HepG2 (cell line): ENCODE measurements around the gene PXK. TPM values are rescaled to one million over a fixed set of nuclear protein-coding genes. Genes with fewer than 3 reads are reported as not detected.

Experiments used
- ATAC-seq: fragments of 200-7000 bp; cut with Tn5 transposase; 3 replicates; pipeline ENCODE4 v1.9.1; 2020; ENCODE audit warnings: mild to moderate bottlenecking, moderate library complexity
- BruUV-seq: library from RNA; stranded (reverse); fragments of 400-500 nt; replicated peaks from 2 replicates; lab custom pipeline; 2021; lab: Mats Ljungman, UMichigan
- CTCF ChIA-PET: fragments of 300-600 bp; formaldehyde crosslinking; extraction: SDS; loops from one replicate; lab custom pipeline; 2021; ENCODE audit warnings: low total read pairs, inconsistent platforms, low intra/inter-chr PET ratio; lab: Yijun Ruan, JAX
- POLR2A ChIA-PET: fragments of 350-600 bp; sonication (Branson Sonifier 250); formaldehyde crosslinking; loops from one replicate; lab custom pipeline; 2020; ENCODE audit warnings: antibody characterized with exemption, inconsistent platforms; lab: Yijun Ruan, JAX
- DNase-seq: peaks from one replicate; pipeline ENCODE4 v3.0.0-alpha.2; 2015; ENCODE audit warnings: low spot score
- FAIRE-seq: peaks from 3 replicates; lab custom pipeline; 2011; peaks lifted over from hg19 to GRCh38; lab: Jason Lieb, UNC
- H2AFZ ChIP-seq: one replicate; pipeline ENCODE4 v1.6.1; 2011; ENCODE audit warnings: low read length, inconsistent platforms
- H3K27ac ChIP-seq: fragments of 300-600 bp; 3 replicates; pipeline ENCODE4 v1.8.0; 2011; ENCODE audit warnings: mixed run types, mild to moderate bottlenecking, mixed read lengths, low read length, inconsistent platforms; ENCODE audit not compliant: insufficient read depth; ENCODE audit errors: extremely low read length
- H3K27me3 ChIP-seq, 2 experiments: fragments of 200-600 bp in 1 of 2; 2 replicates in 1 of 2; 3 replicates in 1 of 2; pipeline versions ENCODE4 v1.6.0 to v1.8.0; 2011; ENCODE audit warnings: low read length in 2 of 2, mild to moderate bottlenecking in 2 of 2, moderate library complexity in 2 of 2, inconsistent platforms in 1 of 2; ENCODE audit not compliant: insufficient read depth in 2 of 2, control insufficient read depth in 1 of 2
- H3K36me3 ChIP-seq, 2 experiments: fragments of 200-600 bp in 1 of 2; replicated peaks in 1 of 2; 2 replicates in 1 of 2; 3 replicates in 1 of 2; pipeline versions ENCODE4 v1.5.1 to v1.8.0; 2011; ENCODE audit warnings: low read length in 2 of 2, inconsistent platforms in 1 of 2; ENCODE audit not compliant: insufficient read depth in 2 of 2, control insufficient read depth in 1 of 2
- H3K4me1 ChIP-seq: 2 replicates; pipeline ENCODE4 v1.5.1; 2012; ENCODE audit warnings: low read length, inconsistent platforms; ENCODE audit not compliant: insufficient read depth
- H3K4me2 ChIP-seq: 2 replicates; pipeline ENCODE4 v1.6.0; 2011; ENCODE audit warnings: low read depth, low read length, inconsistent platforms
- H3K4me3 ChIP-seq, 3 experiments: fragments of 200-600 bp in 1 of 3; sonication (generic), shearing (Covaris generic) in 1 of 3; replicated peaks in 1 of 3; 2 replicates each; pipeline ENCODE4 v1.5.1; 2011 to 2016; ENCODE audit warnings: low read length in 3 of 3, inconsistent platforms in 2 of 3, low read depth in 2 of 3, mild to moderate bottlenecking in 2 of 3, control low read depth in 1 of 3, mixed read lengths in 1 of 3; ENCODE audit not compliant: insufficient read depth in 1 of 3
- H3K79me2 ChIP-seq: one replicate; pipeline ENCODE4 v1.6.1; 2011; ENCODE audit warnings: low read length, inconsistent platforms; ENCODE audit not compliant: insufficient read depth
- H3K9ac ChIP-seq: 2 replicates; pipeline ENCODE4 v1.6.0; 2011; ENCODE audit warnings: mild to moderate bottlenecking, low read depth, low read length, inconsistent platforms; ENCODE audit not compliant: insufficient read depth
- H3K9me3 ChIP-seq: 2 replicates; pipeline ENCODE4 v1.5.1; 2012; ENCODE audit warnings: mild to moderate bottlenecking, low read length
- H4K20me1 ChIP-seq: 2 replicates; pipeline ENCODE4 v1.6.0; 2011; ENCODE audit warnings: inconsistent platforms, mild to moderate bottlenecking, low read length, moderate library complexity; ENCODE audit not compliant: insufficient read depth
- CBFB ChIP-seq: sonication (generic); formaldehyde crosslinking; IDR thresholded peaks from 2 replicates; pipeline ENCODE4 v1.4.0; 2020; ENCODE audit warnings: missing genetic modification reagents
- CCAR2 ChIP-seq: fragments of 200-400 bp; formaldehyde crosslinking; optimal IDR thresholded peaks from 2 replicates; pipeline ENCODE3; 2018; ENCODE audit warnings: low read depth, mild to moderate bottlenecking, low read length, moderate library complexity
- EEA1 ChIP-seq: sonication (generic); formaldehyde crosslinking; IDR thresholded peaks from 2 replicates; pipeline ENCODE4 v1.5.1; 2020; ENCODE audit warnings: mild to moderate bottlenecking, missing genetic modification reagents, borderline replicate concordance
- FOSL1 ChIP-seq: sonication (generic); formaldehyde crosslinking; IDR thresholded peaks from 2 replicates; pipeline ENCODE4 v1.9.0; 2021; ENCODE audit warnings: missing genetic modification reagents, borderline replicate concordance
- JUND ChIP-seq: sonication (generic); formaldehyde crosslinking; IDR thresholded peaks from 2 replicates; pipeline ENCODE4 v1.8.0; 2022; ENCODE audit warnings: mild to moderate bottlenecking, missing genetic modification reagents
- KDM3A ChIP-seq: IDR thresholded peaks from 2 replicates; pipeline ENCODE4 v1.6.1; 2018; ENCODE audit warnings: low read depth, missing compliant biosample characterization
- MAZ ChIP-seq, 2 experiments: sonication (generic) in 1 of 2; formaldehyde crosslinking in 1 of 2; IDR thresholded peaks; 2 replicates each; pipeline versions ENCODE4 v1.5.0 to v1.6.1; 2012 to 2020; ENCODE audit warnings: low read depth in 2 of 2, mild to moderate bottlenecking in 2 of 2, borderline replicate concordance in 1 of 2, improper control_type of control experiment in 1 of 2, low read length in 1 of 2, missing genetic modification reagents in 1 of 2, moderate library complexity in 1 of 2
- NFKB2 ChIP-seq: sonication (generic); formaldehyde crosslinking; IDR thresholded peaks from 2 replicates; pipeline ENCODE4 v1.4.0; 2020; ENCODE audit warnings: missing genetic modification reagents, borderline replicate concordance
- RARA ChIP-seq: IDR thresholded peaks from 2 replicates; pipeline ENCODE4 v1.6.1; 2016; ENCODE audit warnings: missing genetic modification reagents, missing compliant biosample characterization
- ZKSCAN8 ChIP-seq: IDR thresholded peaks from 2 replicates; pipeline ENCODE4 v1.6.1; 2016; ENCODE audit warnings: borderline replicate concordance, missing genetic modification reagents, missing compliant biosample characterization
- ZNF251 ChIP-seq: sonication (generic); formaldehyde crosslinking; IDR thresholded peaks from 2 replicates; pipeline ENCODE4 v1.9.0; 2021; ENCODE audit warnings: mild to moderate bottlenecking, missing genetic modification reagents
- ZNF432 ChIP-seq: sonication (generic); formaldehyde crosslinking; IDR thresholded peaks from 2 replicates; pipeline ENCODE4 v1.5.0; 2020; ENCODE audit warnings: missing genetic modification reagents, mild to moderate bottlenecking, borderline replicate concordance
- WGBS: methylation state at CpG from one replicate; pipeline ENCODE4 v1.1.6; 2017; ENCODE audit warnings: low lambda C conversion rate; 5-methylcytosine and 5-hydroxymethylcytosine counted together
- in situ Hi-C: cut with HindIII; loops from 2 replicates; pipeline ENCODE4 v1.10.0; 2017; ENCODE audit warnings: low pct_unique_long_range_greater_than_20kb; ENCODE audit not compliant: extremely low pct_ligation_motif_present
- intact Hi-C: fragments of 100-400 bp; cut with micrococcal nuclease; formaldehyde crosslinking; loops from one replicate; pipeline ENCODE4 v1.10.0; 2022; ENCODE audit not compliant: unreplicated experiment
- polyA plus RNA-seq, 8 experiments: library from polyadenylated mRNA; depleted of rRNA in 3 of 8; stranded (reverse) in 7 of 8; unstranded in 1 of 8; fragments of >200 nt; fragmentation: Illumina TruSeq in 4 of 8; extraction: Trizol in 4 of 8; gene quantifications; 2 replicates each; pipeline versions ENCODE4 v1.2.1 to v1.2.3, GENCODE V29; 2011 to 2016; ENCODE audit warnings: low read depth in 4 of 8, missing spikeins in 1 of 8, mixed read lengths in 1 of 8; ENCODE audit not compliant: insufficient read depth in 1 of 8
- total RNA-seq, 5 experiments: library from RNA; depleted of rRNA; stranded (reverse); fragments of >200 nt; fragmentation: Illumina TruSeq; extraction: Trizol; gene quantifications; 2 replicates each; pipeline ENCODE4 v1.2.3, GENCODE V29; 2016; ENCODE audit warnings: low read depth in 1 of 5
- TF ChIP-seq, protein P1 (sequence below): sonication (generic); formaldehyde crosslinking; IDR thresholded peaks from 2 replicates; pipeline ENCODE4 v1.9.0; 2021; ENCODE audit warnings: missing genetic modification reagents, borderline replicate concordance
- TF ChIP-seq, protein P2 (sequence below): sonication (generic); formaldehyde crosslinking; IDR thresholded peaks from 2 replicates; pipeline ENCODE4 v1.8.1; 2022; ENCODE audit warnings: low read depth, mild to moderate bottlenecking, missing genetic modification reagents

The PXK gene
- total and polyA plus RNA-seq, 2 of the 13 experiments (the other 11 are each of a cell fraction or from before 2014, with no cell fraction given): 6.4 to 18.6 TPM

- in situ Hi-C loops: no loop called here
- intact Hi-C loops: no loop called here
- H3K36me3 ChIP-seq: no peaks in the 10 kb centered on the region; a peak in 1 of 5 replicates
- 90% methylated on average over 5 of the region's 6 CpGs for WGBS
- BruUV-seq: no TSS peak
- peaks cover 21% of the 10 kb centered on the region for H3K4me1 ChIP-seq
- no peak overlapping the region for H3K4me3 ChIP-seq
- H3K27me3 ChIP-seq: 0 out of 5 replicates have a peak, but pooled peaks cover 0 to 3% of the 10 kb centered on the region in 2 experiments
- H2AFZ ChIP-seq: no peak overlapping the region
- no peak overlapping the region for H3K9ac ChIP-seq
- H3K79me2 ChIP-seq: no peaks in the 10 kb centered on the region
- no peak overlapping the region for H3K27ac ChIP-seq
- ATAC-seq: no peak
- no peaks in the 10 kb centered on the region for H4K20me1 ChIP-seq
- no peak for FAIRE-seq
- CTCF ChIA-PET: no interaction called here
- DNase-seq: no peak
- H3K4me2 ChIP-seq: no peak overlapping the region
- POLR2A ChIA-PET: interaction anchor here (1.1 to 1.3 kb wide), 2 partner anchors 10 to 110 kb away, joined by 3 read pairs; partner anchors contain the start of genes HTD2 and RPP14
- TF ChIP-seq ZNF251 (CRISPR knock-in tag) (no peak), ZNF432 (CRISPR knock-in tag) (no peak), RARA (no peak), MAZ (IDR thresholded peaks at IDR 0.05; ENCODE audit: borderline replicate concordance, low read depth, low read length) (no peak), MAZ (CRISPR knock-in tag; IDR thresholded peaks at IDR 0.05; ENCODE audit: low read depth) (no peak), CCAR2 (no peak), EEA1 (CRISPR knock-in tag) (no peak), CBFB (no peak), KDM3A (CRISPR knock-in tag) (no peak), JUND (CRISPR knock-in tag) (no peak), FOSL1 (CRISPR knock-in tag) (no peak), ZKSCAN8 (CRISPR knock-in tag) (no peak), NFKB2 (CRISPR knock-in tag) (no peak)
- TF ChIP-seq, protein P1, sequence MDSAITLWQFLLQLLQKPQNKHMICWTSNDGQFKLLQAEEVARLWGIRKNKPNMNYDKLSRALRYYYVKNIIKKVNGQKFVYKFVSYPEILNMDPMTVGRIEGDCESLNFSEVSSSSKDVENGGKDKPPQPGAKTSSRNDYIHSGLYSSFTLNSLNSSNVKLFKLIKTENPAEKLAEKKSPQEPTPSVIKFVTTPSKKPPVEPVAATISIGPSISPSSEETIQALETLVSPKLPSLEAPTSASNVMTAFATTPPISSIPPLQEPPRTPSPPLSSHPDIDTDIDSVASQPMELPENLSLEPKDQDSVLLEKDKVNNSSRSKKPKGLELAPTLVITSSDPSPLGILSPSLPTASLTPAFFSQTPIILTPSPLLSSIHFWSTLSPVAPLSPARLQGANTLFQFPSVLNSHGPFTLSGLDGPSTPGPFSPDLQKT (CRISPR knock-in tag): no peak
- TF ChIP-seq, protein P2, sequence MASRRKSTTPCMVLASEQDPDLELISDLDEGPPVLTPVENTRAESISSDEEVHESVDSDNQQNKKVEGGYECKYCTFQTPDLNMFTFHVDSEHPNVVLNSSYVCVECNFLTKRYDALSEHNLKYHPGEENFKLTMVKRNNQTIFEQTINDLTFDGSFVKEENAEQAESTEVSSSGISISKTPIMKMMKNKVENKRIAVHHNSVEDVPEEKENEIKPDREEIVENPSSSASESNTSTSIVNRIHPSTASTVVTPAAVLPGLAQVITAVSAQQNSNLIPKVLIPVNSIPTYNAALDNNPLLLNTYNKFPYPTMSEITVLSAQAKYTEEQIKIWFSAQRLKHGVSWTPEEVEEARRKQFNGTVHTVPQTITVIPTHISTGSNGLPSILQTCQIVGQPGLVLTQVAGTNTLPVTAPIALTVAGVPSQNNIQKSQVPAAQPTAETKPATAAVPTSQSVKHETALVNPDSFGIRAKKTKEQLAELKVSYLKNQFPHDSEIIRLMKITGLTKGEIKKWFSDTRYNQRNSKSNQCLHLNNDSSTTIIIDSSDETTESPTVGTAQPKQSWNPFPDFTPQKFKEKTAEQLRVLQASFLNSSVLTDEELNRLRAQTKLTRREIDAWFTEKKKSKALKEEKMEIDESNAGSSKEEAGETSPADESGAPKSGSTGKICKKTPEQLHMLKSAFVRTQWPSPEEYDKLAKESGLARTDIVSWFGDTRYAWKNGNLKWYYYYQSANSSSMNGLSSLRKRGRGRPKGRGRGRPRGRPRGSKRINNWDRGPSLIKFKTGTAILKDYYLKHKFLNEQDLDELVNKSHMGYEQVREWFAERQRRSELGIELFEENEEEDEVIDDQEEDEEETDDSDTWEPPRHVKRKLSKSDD (CRISPR knock-in tag): no peak
- no peaks in the 10 kb centered on the region for H3K9me3 ChIP-seq
Measured at GRCh38 chr3:58296843-58297242, 35.8 kb upstream of the PXK start.
